HEK293 (cell line): Measurements from ENCODE around the gene IZUMO1.
A peak's percentile ranks its signal among the peaks of the same experiment; 100 is the strongest.

Source experiments
- BCL11B ChIP-seq: fragments of 450-650 bp; formaldehyde crosslinking; IDR thresholded peaks from 2 replicates; pipeline ENCODE4 v1.5.1; 2016; ENCODE audit warnings: low read depth, missing biosample characterization, missing genetic modification characterization
- EGR2 ChIP-seq: fragments of 450-650 bp; formaldehyde crosslinking; IDR thresholded peaks from 2 replicates; pipeline ENCODE4 v1.5.1; 2016; ENCODE audit warnings: low read depth, missing biosample characterization, missing genetic modification characterization
- GLIS1 ChIP-seq: fragments of 450-650 bp; formaldehyde crosslinking; IDR thresholded peaks from 2 replicates; pipeline ENCODE4 v1.5.1; 2016; ENCODE audit warnings: missing biosample characterization, missing genetic modification characterization
- GLIS2 ChIP-seq: fragments of 450-650 bp; formaldehyde crosslinking; IDR thresholded peaks from 2 replicates; pipeline ENCODE4 v1.5.1; 2016; ENCODE audit warnings: missing biosample characterization, missing genetic modification characterization
- HOXC10 ChIP-seq: sonication (generic); formaldehyde crosslinking; IDR thresholded peaks from 2 replicates; pipeline ENCODE4 v1.8.1; 2023; ENCODE audit warnings: mild to moderate bottlenecking, missing genetic modification reagents
- IKZF3 ChIP-seq: fragments of 450-650 bp; IDR thresholded peaks from 2 replicates; pipeline ENCODE4 v1.5.0; 2018; ENCODE audit warnings: missing biosample characterization, mild to moderate bottlenecking, missing genetic modification characterization, moderate library complexity
- KLF10 ChIP-seq: fragments of 450-650 bp; IDR thresholded peaks from 2 replicates; pipeline ENCODE4 v1.5.1; 2018; ENCODE audit warnings: missing biosample characterization, mild to moderate bottlenecking, missing genetic modification characterization
- KLF9 ChIP-seq: fragments of 450-650 bp; formaldehyde crosslinking; IDR thresholded peaks from 2 replicates; pipeline ENCODE4 v1.5.1; 2016; ENCODE audit warnings: missing biosample characterization, missing genetic modification characterization, low read depth
- SALL2 ChIP-seq: fragments of 450-650 bp; formaldehyde crosslinking; IDR thresholded peaks from 2 replicates; pipeline ENCODE4 v1.5.0; 2017; ENCODE audit warnings: missing biosample characterization, mild to moderate bottlenecking, missing genetic modification characterization, borderline replicate concordance
- SP3 ChIP-seq: fragments of 450-650 bp; formaldehyde crosslinking; IDR thresholded peaks from 2 replicates; pipeline ENCODE4 v1.5.1; 2016; ENCODE audit warnings: missing biosample characterization, missing genetic modification characterization
- SP7 ChIP-seq: fragments of 450-650 bp; formaldehyde crosslinking; IDR thresholded peaks from 2 replicates; pipeline ENCODE4 v1.5.1; 2016; ENCODE audit warnings: missing biosample characterization, missing genetic modification characterization
- WT1 ChIP-seq: fragments of 450-650 bp; formaldehyde crosslinking; IDR thresholded peaks from 2 replicates; pipeline ENCODE4 v1.5.1; 2016; ENCODE audit warnings: missing biosample characterization, missing genetic modification characterization
- YY2 ChIP-seq: fragments of 450-650 bp; formaldehyde crosslinking; IDR thresholded peaks from 2 replicates; pipeline ENCODE4 v1.5.1; 2016; ENCODE audit warnings: missing biosample characterization, missing genetic modification characterization
- ZBTB17 ChIP-seq: fragments of 450-650 bp; formaldehyde crosslinking; IDR thresholded peaks from 2 replicates; pipeline ENCODE4 v1.5.1; 2016; ENCODE audit warnings: missing biosample characterization, missing genetic modification characterization
- ZBTB20 ChIP-seq: fragments of 450-650 bp; formaldehyde crosslinking; IDR thresholded peaks from 2 replicates; pipeline ENCODE4 v1.5.1; 2016; ENCODE audit warnings: missing biosample characterization, missing genetic modification characterization
- ZBTB7A ChIP-seq: fragments of 450-650 bp; formaldehyde crosslinking; IDR thresholded peaks from 2 replicates; pipeline ENCODE4 v1.5.1; 2016; ENCODE audit warnings: low read depth, missing biosample characterization, missing genetic modification characterization
- ZFP37 ChIP-seq: fragments of 450-650 bp; formaldehyde crosslinking; IDR thresholded peaks from 2 replicates; pipeline ENCODE4 v1.5.1; 2016; ENCODE audit warnings: missing biosample characterization, missing genetic modification characterization
- ZFP41 ChIP-seq: fragments of 450-650 bp; formaldehyde crosslinking; IDR thresholded peaks from 2 replicates; pipeline ENCODE4 v1.5.1; 2016; ENCODE audit warnings: missing biosample characterization, missing genetic modification characterization, borderline replicate concordance
- ZNF140 ChIP-seq: fragments of 450-650 bp; formaldehyde crosslinking; IDR thresholded peaks from 2 replicates; pipeline ENCODE4 v1.5.1; 2016; ENCODE audit warnings: missing biosample characterization, missing genetic modification characterization
- ZNF174 ChIP-seq: fragments of 450-650 bp; formaldehyde crosslinking; IDR thresholded peaks from 2 replicates; pipeline ENCODE4 v1.5.0; 2017; ENCODE audit warnings: missing biosample characterization, mild to moderate bottlenecking, missing genetic modification characterization
- ZNF184 ChIP-seq: fragments of 450-650 bp; IDR thresholded peaks from 2 replicates; pipeline ENCODE4 v1.5.1; 2018; ENCODE audit warnings: missing biosample characterization, mild to moderate bottlenecking, missing genetic modification characterization
- ZNF211 ChIP-seq: fragments of 450-650 bp; formaldehyde crosslinking; IDR thresholded peaks from 2 replicates; pipeline ENCODE4 v1.5.1; 2016; ENCODE audit warnings: low read depth, missing biosample characterization, missing genetic modification characterization
- ZNF335 ChIP-seq: fragments of 450-650 bp; formaldehyde crosslinking; conservative IDR thresholded peaks from 2 replicates; pipeline ENCODE4 v1.5.1; 2016; ENCODE audit warnings: missing biosample characterization, missing genetic modification characterization
- ZNF350 ChIP-seq: fragments of 450-650 bp; formaldehyde crosslinking; IDR thresholded peaks from 2 replicates; pipeline ENCODE4 v1.5.0; 2017; ENCODE audit warnings: missing biosample characterization, mild to moderate bottlenecking, missing genetic modification characterization
- ZNF423 ChIP-seq: fragments of 450-650 bp; formaldehyde crosslinking; IDR thresholded peaks from 2 replicates; pipeline ENCODE4 v1.5.1; 2016; ENCODE audit warnings: missing biosample characterization, missing genetic modification characterization
- ZNF555 ChIP-seq: fragments of 450-650 bp; formaldehyde crosslinking; conservative IDR thresholded peaks from 2 replicates; pipeline ENCODE4 v1.5.1; 2017; ENCODE audit warnings: missing biosample characterization, mild to moderate bottlenecking, missing genetic modification characterization, inconsistent platforms
- ZNF558 ChIP-seq: fragments of 450-650 bp; formaldehyde crosslinking; IDR thresholded peaks from 2 replicates; pipeline ENCODE4 v1.5.1; 2016; ENCODE audit warnings: missing biosample characterization, missing genetic modification characterization
- ZNF560 ChIP-seq: fragments of 450-650 bp; formaldehyde crosslinking; IDR thresholded peaks from 2 replicates; pipeline ENCODE4 v1.5.1; 2017; ENCODE audit warnings: missing biosample characterization, missing genetic modification characterization, borderline replicate concordance
- ZNF561 ChIP-seq: fragments of 450-650 bp; IDR thresholded peaks from 2 replicates; pipeline ENCODE4 v1.5.1; 2018; ENCODE audit warnings: missing biosample characterization, missing genetic modification characterization, borderline replicate concordance
- ZNF670 ChIP-seq: fragments of 450-650 bp; formaldehyde crosslinking; IDR thresholded peaks from 2 replicates; pipeline ENCODE4 v1.5.1; 2016; ENCODE audit warnings: missing biosample characterization, missing genetic modification characterization, low read depth
- ZSCAN16 ChIP-seq: fragments of 450-650 bp; formaldehyde crosslinking; IDR thresholded peaks from 2 replicates; pipeline ENCODE4 v1.5.1; 2016; ENCODE audit warnings: missing biosample characterization, missing genetic modification characterization
- ZXDB ChIP-seq: fragments of 450-650 bp; formaldehyde crosslinking; IDR thresholded peaks from 2 replicates; pipeline ENCODE4 v1.5.1; 2016; ENCODE audit warnings: missing biosample characterization, missing genetic modification characterization
- TF ChIP-seq, protein P1 (sequence below): fragments of 450-650 bp; IDR thresholded peaks from 2 replicates; pipeline ENCODE4 v1.5.1; 2018; ENCODE audit warnings: missing biosample characterization, missing genetic modification characterization
- TF ChIP-seq, protein P2 (sequence below): fragments of 450-650 bp; formaldehyde crosslinking; IDR thresholded peaks from 2 replicates; pipeline ENCODE4 v1.5.1; 2017; ENCODE audit warnings: missing biosample characterization, missing genetic modification characterization
- TF ChIP-seq, protein P3 (sequence below): fragments of 450-650 bp; formaldehyde crosslinking; IDR thresholded peaks from 2 replicates; pipeline ENCODE4 v1.5.1; 2017; ENCODE audit warnings: missing biosample characterization, missing genetic modification characterization
- TF ChIP-seq, protein P4 (sequence below): fragments of 450-650 bp; formaldehyde crosslinking; IDR thresholded peaks from 2 replicates; pipeline ENCODE4 v1.5.1; 2016; ENCODE audit warnings: missing biosample characterization, missing genetic modification characterization

IZUMO1 gene

DNA sequence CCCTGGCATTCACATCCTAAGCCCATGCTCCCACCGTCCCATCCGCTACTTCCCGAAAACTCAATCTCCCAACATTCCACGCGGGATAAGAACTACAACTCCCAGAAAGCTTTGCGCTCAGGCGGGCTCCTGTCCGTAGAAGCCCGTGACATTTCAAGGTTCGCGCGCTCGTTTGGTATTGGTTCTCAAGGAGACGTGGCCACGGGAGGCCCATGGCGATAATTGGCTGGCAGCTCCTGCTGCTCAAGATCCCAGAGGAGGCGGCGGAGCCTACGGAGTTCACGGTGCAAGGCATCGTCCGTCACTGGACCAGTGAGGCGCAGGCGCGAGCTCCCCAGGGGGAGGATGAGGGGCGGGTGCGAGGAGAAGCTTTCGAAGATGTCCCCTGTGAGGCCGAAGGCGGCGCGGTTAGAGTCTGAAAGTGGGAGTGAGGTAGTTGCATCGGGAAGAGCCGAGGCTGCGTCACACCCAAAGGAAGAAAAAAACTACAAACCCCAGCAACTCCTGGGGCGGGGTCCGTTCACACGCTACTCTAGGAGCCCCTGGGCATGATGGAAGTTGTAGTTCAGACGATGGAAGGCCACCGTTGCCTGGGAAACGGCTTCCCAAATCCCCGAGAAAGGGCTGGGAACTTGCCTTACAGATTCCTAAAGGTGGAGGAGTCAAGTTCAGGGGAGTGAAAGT lies 26.0 kb downstream of the IZUMO1 start (continued):
- TF ChIP-seq, protein P1, sequence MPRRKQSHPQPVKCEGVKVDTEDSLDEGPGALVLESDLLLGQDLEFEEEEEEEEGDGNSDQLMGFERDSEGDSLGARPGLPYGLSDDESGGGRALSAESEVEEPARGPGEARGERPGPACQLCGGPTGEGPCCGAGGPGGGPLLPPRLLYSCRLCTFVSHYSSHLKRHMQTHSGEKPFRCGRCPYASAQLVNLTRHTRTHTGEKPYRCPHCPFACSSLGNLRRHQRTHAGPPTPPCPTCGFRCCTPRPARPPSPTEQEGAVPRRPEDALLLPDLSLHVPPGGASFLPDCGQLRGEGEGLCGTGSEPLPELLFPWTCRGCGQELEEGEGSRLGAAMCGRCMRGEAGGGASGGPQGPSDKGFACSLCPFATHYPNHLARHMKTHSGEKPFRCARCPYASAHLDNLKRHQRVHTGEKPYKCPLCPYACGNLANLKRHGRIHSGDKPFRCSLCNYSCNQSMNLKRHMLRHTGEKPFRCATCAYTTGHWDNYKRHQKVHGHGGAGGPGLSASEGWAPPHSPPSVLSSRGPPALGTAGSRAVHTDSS (tag by site-specific recombination): no peak
- TF ChIP-seq ZNF561 (tag by site-specific recombination) (0 out of 2 replicates have a peak, but pooled peaks have one; percentile 56), KLF10 (tag by site-specific recombination) (no peak), EGR2 (tag by site-specific recombination) (no peak), ZBTB17 (tag by site-specific recombination) (peak; percentile 97), SALL2 (tag by site-specific recombination) (no peak), ZNF350 (tag by site-specific recombination) (no peak), ZFP41 (no peak), ZBTB7A (no peak), WT1 (tag by site-specific recombination) (no peak), GLIS2 (tag by site-specific recombination) (peak; percentile 59), ZNF140 (no peak), ZNF174 (tag by site-specific recombination) (no peak), ZNF184 (no peak), SP7 (tag by site-specific recombination) (peak; percentile 21; the same call in 1 of the 2 replicates), SP3 (tag by site-specific recombination) (peak; percentile 93), ZXDB (peak; percentile 93), KLF9 (peak; percentile 41; the same call in 1 of the 2 replicates), YY2 (no peak), GLIS1 (tag by site-specific recombination) (peak; percentile 91), ZNF670 (tag by site-specific recombination) (no peak), ZNF211 (no peak), ZBTB20 (peak; percentile 68), ZNF560 (tag by site-specific recombination) (no peak), ZNF555 (tag by site-specific recombination) (no peak), ZNF423 (tag by site-specific recombination) (no peak), HOXC10 (no peak), IKZF3 (tag by site-specific recombination) (peak; percentile 76; the same call in 1 of the 2 replicates), ZNF335 (tag by site-specific recombination) (peak; percentile 98), ZSCAN16 (tag by site-specific recombination) (no peak), ZNF558 (no peak), ZFP37 (tag by site-specific recombination) (no peak), BCL11B (tag by site-specific recombination) (no peak)
- TF ChIP-seq, protein P2, sequence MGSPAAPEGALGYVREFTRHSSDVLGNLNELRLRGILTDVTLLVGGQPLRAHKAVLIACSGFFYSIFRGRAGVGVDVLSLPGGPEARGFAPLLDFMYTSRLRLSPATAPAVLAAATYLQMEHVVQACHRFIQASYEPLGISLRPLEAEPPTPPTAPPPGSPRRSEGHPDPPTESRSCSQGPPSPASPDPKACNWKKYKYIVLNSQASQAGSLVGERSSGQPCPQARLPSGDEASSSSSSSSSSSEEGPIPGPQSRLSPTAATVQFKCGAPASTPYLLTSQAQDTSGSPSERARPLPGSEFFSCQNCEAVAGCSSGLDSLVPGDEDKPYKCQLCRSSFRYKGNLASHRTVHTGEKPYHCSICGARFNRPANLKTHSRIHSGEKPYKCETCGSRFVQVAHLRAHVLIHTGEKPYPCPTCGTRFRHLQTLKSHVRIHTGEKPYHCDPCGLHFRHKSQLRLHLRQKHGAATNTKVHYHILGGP (tag by site-specific recombination): no peak
- TF ChIP-seq, protein P3, sequence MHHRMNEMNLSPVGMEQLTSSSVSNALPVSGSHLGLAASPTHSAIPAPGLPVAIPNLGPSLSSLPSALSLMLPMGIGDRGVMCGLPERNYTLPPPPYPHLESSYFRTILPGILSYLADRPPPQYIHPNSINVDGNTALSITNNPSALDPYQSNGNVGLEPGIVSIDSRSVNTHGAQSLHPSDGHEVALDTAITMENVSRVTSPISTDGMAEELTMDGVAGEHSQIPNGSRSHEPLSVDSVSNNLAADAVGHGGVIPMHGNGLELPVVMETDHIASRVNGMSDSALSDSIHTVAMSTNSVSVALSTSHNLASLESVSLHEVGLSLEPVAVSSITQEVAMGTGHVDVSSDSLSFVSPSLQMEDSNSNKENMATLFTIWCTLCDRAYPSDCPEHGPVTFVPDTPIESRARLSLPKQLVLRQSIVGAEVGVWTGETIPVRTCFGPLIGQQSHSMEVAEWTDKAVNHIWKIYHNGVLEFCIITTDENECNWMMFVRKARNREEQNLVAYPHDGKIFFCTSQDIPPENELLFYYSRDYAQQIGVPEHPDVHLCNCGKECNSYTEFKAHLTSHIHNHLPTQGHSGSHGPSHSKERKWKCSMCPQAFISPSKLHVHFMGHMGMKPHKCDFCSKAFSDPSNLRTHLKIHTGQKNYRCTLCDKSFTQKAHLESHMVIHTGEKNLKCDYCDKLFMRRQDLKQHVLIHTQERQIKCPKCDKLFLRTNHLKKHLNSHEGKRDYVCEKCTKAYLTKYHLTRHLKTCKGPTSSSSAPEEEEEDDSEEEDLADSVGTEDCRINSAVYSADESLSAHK (tag by site-specific recombination): no peak
- TF ChIP-seq, protein P4, sequence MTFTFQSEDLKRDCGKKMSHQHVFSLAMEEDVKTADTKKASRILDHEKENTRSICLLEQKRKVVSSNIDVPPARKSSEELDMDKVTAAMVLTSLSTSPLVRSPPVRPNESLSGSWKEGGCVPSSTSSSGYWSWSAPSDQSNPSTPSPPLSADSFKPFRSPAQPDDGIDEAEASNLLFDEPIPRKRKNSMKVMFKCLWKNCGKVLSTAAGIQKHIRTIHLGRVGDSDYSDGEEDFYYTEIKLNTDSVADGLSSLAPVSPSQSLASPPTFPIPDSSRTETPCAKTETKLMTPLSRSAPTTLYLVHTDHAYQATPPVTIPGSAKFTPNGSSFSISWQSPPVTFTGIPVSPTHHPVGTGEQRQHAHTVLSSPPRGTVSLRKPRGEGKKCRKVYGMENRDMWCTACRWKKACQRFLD (tag by site-specific recombination): no peak
